ENCODE data around the gene SNCB.
A peak's percentile ranks its signal among the peaks of the same experiment; 100 is the strongest.

SNCB gene

GRCh38 chr5:176579323-176579722, 51.0 kb downstream of the SNCB start:
- no peak for DNase-seq (ENCODE audit: low read depth in 1 of 2, low spot score in 1 of 2)
- no peaks in the 10 kb centered on the region for H3K27me3 ChIP-seq (ENCODE audit: insufficient read depth, poor library complexity, severe bottlenecking)

GRCh38 chr5:176578391-176578808, 51.9 kb downstream of the SNCB start:
- DNase-seq (ENCODE audit: low read depth in 1 of 2, low spot score in 1 of 2), result no peak

More at GRCh38 chr5:176579323-176579722, 51.0 kb downstream of the SNCB start:
- no peak for TF ChIP-seq SPI1 (IDR thresholded peaks at IDR 0.05; ENCODE audit: borderline replicate concordance, low read depth)
- no peak for TF ChIP-seq REST (IDR thresholded peaks at IDR 0.05; ENCODE audit: insufficient replicate concordance, low read depth)
- no peak for TF ChIP-seq POLR2AphosphoS5 (IDR thresholded peaks at IDR 0.05; ENCODE audit: low read depth)
- no peak for TF ChIP-seq CTCF (IDR thresholded peaks at IDR 0.05; ENCODE audit: insufficient read depth, low read length)
- no peak for TF ChIP-seq GABPA (IDR thresholded peaks at IDR 0.05; ENCODE audit: low read depth)
- H3K4me3 ChIP-seq (replicated peaks; ENCODE audit: insufficient read depth, low read length), result no peak overlapping the region
- no peak overlapping the region for H3K27ac ChIP-seq (replicated peaks)

More at GRCh38 chr5:176578391-176578808, 51.9 kb downstream of the SNCB start:
- Histone ChIP-seq H3K27me3 (ENCODE audit: insufficient read depth, poor library complexity, severe bottlenecking) (no peaks in the 10 kb centered on the region), H3K27ac (replicated peaks) (no peak overlapping the region), H3K4me3 (replicated peaks; ENCODE audit: insufficient read depth, low read length) (no peak overlapping the region)
- TF ChIP-seq REST (IDR thresholded peaks at IDR 0.05; ENCODE audit: insufficient replicate concordance, low read depth) (no peak), GABPA (IDR thresholded peaks at IDR 0.05; ENCODE audit: low read depth) (no peak), POLR2AphosphoS5 (IDR thresholded peaks at IDR 0.05; ENCODE audit: low read depth) (no peak), CTCF (IDR thresholded peaks at IDR 0.05; ENCODE audit: insufficient read depth, low read length) (peak; percentile 27), SPI1 (IDR thresholded peaks at IDR 0.05; ENCODE audit: borderline replicate concordance, low read depth) (no peak)
